GM19023 (cell line): ENCODE results near the gene ABCD1.

Experiments
- ATAC-seq: cut with Tn5 transposase; IDR thresholded peaks from one replicate; pipeline ENCODE4 v1.9.1; 2021; ENCODE audit warnings: mild to moderate bottlenecking, moderate library complexity; ENCODE audit not compliant: unreplicated experiment

The ABCD1 gene

GRCh38 chrX:153783378-153784013 is 58.8 kb downstream of the ABCD1 start:
- no peak for ATAC-seq

- ATAC-seq: no peak
These were observed 59.8 kb downstream of the ABCD1 start for GRCh38 chrX:153784325-153784967.

- ATAC-seq: no peak
These were observed 62.0 kb downstream of the ABCD1 start for GRCh38 chrX:153786669-153787068.

- ATAC-seq: no peak
These were observed 65.0 kb downstream of the ABCD1 start for GRCh38 chrX:153789654-153790053.

- ATAC-seq: no peak
These were observed 66.6 kb downstream of the ABCD1 start for GRCh38 chrX:153791104-153791852.

- no peak for ATAC-seq
These were observed 67.7 kb downstream of the ABCD1 start for GRCh38 chrX:153792368-153792767.

- ATAC-seq: no peak
These were observed 68.6 kb downstream of the ABCD1 start for GRCh38 chrX:153793291-153793690.
